Nephron (organoid): Measurements from ENCODE around the gene AVL9.
"Not testable (repeated sequence)": the region's sequence is repeated elsewhere in the genome, so short reads cannot be mapped to it uniquely, and the experiment has no call there.

ENCODE experiments used
- H3K27ac Mint-ChIP-seq, 3 experiments: 2 replicates each; pipeline ENCODE4 v1.8.0; 2020; ENCODE audit warnings: mixed read lengths in 3 of 3, mild to moderate bottlenecking in 2 of 3, moderate library complexity in 1 of 3
- H3K27me3 Mint-ChIP-seq: 2 replicates; pipeline ENCODE4 v1.8.0; 2021; ENCODE audit warnings: low read depth, mild to moderate bottlenecking, moderate library complexity, mixed read lengths
- H3K36me3 Mint-ChIP-seq: 2 replicates; pipeline ENCODE4 v1.8.0; 2020; ENCODE audit warnings: low read depth, mixed read lengths
- H3K4me1 Mint-ChIP-seq: 2 replicates; pipeline ENCODE4 v1.8.0; 2020; ENCODE audit warnings: mixed read lengths
- H3K4me3 Mint-ChIP-seq, 3 experiments: 2 replicates each; pipeline ENCODE4 v1.8.0; 2020; ENCODE audit warnings: mild to moderate bottlenecking in 3 of 3, mixed read lengths in 3 of 3, moderate library complexity in 2 of 3
- H3K9me3 Mint-ChIP-seq: 2 replicates; pipeline ENCODE4 v1.8.0; 2020; ENCODE audit warnings: mixed read lengths
- CTCF ChIP-seq, 3 experiments: fragments of 200-600 bp; sonication (generic); IDR thresholded peaks; one replicate each; pipeline ENCODE4 v1.5.0; 2021; ENCODE audit warnings: antibody characterized with exemption in 3 of 3; ENCODE audit not compliant: unreplicated experiment in 3 of 3

The AVL9 gene

GRCh38 chr7:32602470-32602869 lies 107.2 kb downstream of the AVL9 start:
- TF ChIP-seq CTCF (IDR thresholded peaks at IDR 0.05; ENCODE audit: unreplicated experiment in 3 of 3), result no peak
- H3K36me3 Mint-ChIP-seq, result peaks cover 46% of the 10 kb centered on the region
- no peaks in the 10 kb centered on the region for H3K27me3 Mint-ChIP-seq

GRCh38 chr7:32603492-32603891 lies 108.2 kb downstream of the AVL9 start:
- H3K27ac Mint-ChIP-seq, H3K27me3 Mint-ChIP-seq, H3K4me3 Mint-ChIP-seq, H3K4me1 Mint-ChIP-seq: not testable (repeated sequence)
- H3K9me3 Mint-ChIP-seq, result peaks cover 35% of the 10 kb centered on the region
- H3K36me3 Mint-ChIP-seq, result peaks cover 36% of the 10 kb centered on the region

More at GRCh38 chr7:32602470-32602869, 107.2 kb downstream of the AVL9 start:
- Mint-ChIP-seq H3K27ac (no peak overlapping the region), H3K9me3 (peaks cover 43% of the 10 kb centered on the region), H3K4me3 (no peak overlapping the region), H3K4me1 (no peaks in the 10 kb centered on the region)

GRCh38 chr7:32604047-32604446 lies 108.8 kb downstream of the AVL9 start:
- not testable (repeated sequence) for H3K4me1 Mint-ChIP-seq, H3K4me3 Mint-ChIP-seq, H3K27me3 Mint-ChIP-seq, H3K27ac Mint-ChIP-seq
- Mint-ChIP-seq H3K36me3 (peaks cover 32% of the 10 kb centered on the region), H3K9me3 (peaks cover 30% of the 10 kb centered on the region)

GRCh38 chr7:32605032-32605431 lies 109.7 kb downstream of the AVL9 start:
- H3K4me3 Mint-ChIP-seq, result no peak overlapping the region
- peaks cover 24% of the 10 kb centered on the region for H3K36me3 Mint-ChIP-seq
- no peak overlapping the region for H3K27ac Mint-ChIP-seq
- TF ChIP-seq CTCF (IDR thresholded peaks at IDR 0.05; ENCODE audit: unreplicated experiment in 3 of 3), result no peak
- no peaks in the 10 kb centered on the region for H3K27me3 Mint-ChIP-seq
- peaks cover 21% of the 10 kb centered on the region for H3K9me3 Mint-ChIP-seq
- no peaks in the 10 kb centered on the region for H3K4me1 Mint-ChIP-seq

- peaks cover 4% of the 10 kb centered on the region for H3K9me3 Mint-ChIP-seq
- peaks cover 19% of the 10 kb centered on the region for H3K36me3 Mint-ChIP-seq
- no peak overlapping the region for H3K4me3 Mint-ChIP-seq
- TF ChIP-seq CTCF (IDR thresholded peaks at IDR 0.05; ENCODE audit: unreplicated experiment in 3 of 3), result no peak
- H3K4me1 Mint-ChIP-seq, result peaks cover 8% of the 10 kb centered on the region
- no peak overlapping the region for H3K27ac Mint-ChIP-seq
- H3K27me3 Mint-ChIP-seq, result no peaks in the 10 kb centered on the region
Measured at GRCh38 chr7:32609463-32609862, 114.2 kb downstream of the AVL9 start.

GRCh38 chr7:32611201-32612099 lies 116.2 kb downstream of the AVL9 start:
- TF ChIP-seq CTCF (IDR thresholded peaks at IDR 0.05; ENCODE audit: unreplicated experiment in 3 of 3), result no peak
- Mint-ChIP-seq H3K36me3 (peaks cover 19% of the 10 kb centered on the region), H3K4me3 (no peak overlapping the region), H3K4me1 (peaks cover 8% of the 10 kb centered on the region), H3K27ac (peak overlapping the region; percentile 67 to 77 (median 76)), H3K27me3 (no peaks in the 10 kb centered on the region), H3K9me3 (peaks cover 3% of the 10 kb centered on the region)

- Mint-ChIP-seq H3K36me3 (peaks cover 16% of the 10 kb centered on the region), H3K27ac (no peak overlapping the region), H3K27me3 (no peaks in the 10 kb centered on the region), H3K9me3 (peaks cover 3% of the 10 kb centered on the region), H3K4me3 (no peak overlapping the region), H3K4me1 (peaks cover under 1% of the 10 kb centered on the region)
- no peak for TF ChIP-seq CTCF (IDR thresholded peaks at IDR 0.05; ENCODE audit: unreplicated experiment in 3 of 3)
Measured at GRCh38 chr7:32616625-32617024, 121.3 kb downstream of the AVL9 start.
